ENCODE data around the gene MMP24. TPM values are rescaled to one million over a fixed set of nuclear protein-coding genes. Genes with fewer than 3 reads are reported as not detected.

Gene MMP24
- total and polyA plus RNA-seq, 2 of the 13 experiments (the other 11 are each of a cell fraction or from before 2014, with no cell fraction given) = 0.29 to 0.35 TPM

GRCh38 chr20:35226884-35227681, 593 bp downstream of the MMP24 start:
- no peak overlapping the region for H2AFZ ChIP-seq (ENCODE audit: low read length)
- peak; percentile 35 for DNase-seq (ENCODE audit: low spot score)
- no TSS peak for BruUV-seq (replicated peaks)
- ChIA-PET POLR2A (interaction anchor here (0.6 kb wide), 1 partner anchor 57 kb away, joined by 3 read pairs; the partner anchor contains the start of gene EIF6), CTCF (ENCODE audit: low intra/inter-chr PET ratio, low total read pairs) (interaction anchor here (1.3 kb wide), 1 partner anchor 83 kb away, joined by 3 read pairs; no protein-coding TSS in a partner anchor)
- H3K9me3 ChIP-seq (ENCODE audit: low read length) = no peaks in the 10 kb centered on the region
- intact Hi-C loops (cut with micrococcal nuclease; ENCODE audit: unreplicated experiment) (no loop called here), in situ Hi-C loops (cut with HindIII; ENCODE audit: extremely low pct_ligation_motif_present, low pct_unique_long_range_greater_than_20kb) (no loop called here)
- H3K36me3 ChIP-seq (replicated peaks in 1 of 2; ENCODE audit: control insufficient read depth in 1 of 2, insufficient read depth in 2 of 2, low read length in 2 of 2) = no peaks in the 10 kb centered on the region
- H3K4me1 ChIP-seq (ENCODE audit: insufficient read depth, low read length) = peaks cover 11% of the 10 kb centered on the region
- peaks cover 12 to 46% of the 10 kb centered on the region in 2 experiments for H3K27me3 ChIP-seq (ENCODE audit: control insufficient read depth in 1 of 2, insufficient read depth in 2 of 2, low read length in 2 of 2)
- no peak overlapping the region for H3K9ac ChIP-seq (ENCODE audit: insufficient read depth, low read depth, low read length)
- FAIRE-seq = peak; percentile 66
- H3K4me3 ChIP-seq (replicated peaks in 1 of 3; ENCODE audit: insufficient read depth in 1 of 3, low read depth in 2 of 3, low read length in 3 of 3) = peak overlapping the region in 2 of 3 experiments; percentile 13 to 45; a peak in 2 of 6 replicates
- WGBS (ENCODE audit: low lambda C conversion rate) = 8% methylated on average over 48 of the region's 74 CpGs
- peaks cover 2% of the 10 kb centered on the region; the same call in 1 of the 2 replicates for H4K20me1 ChIP-seq (ENCODE audit: insufficient read depth, low read length)
- peak overlapping the region; percentile 48 for H3K4me2 ChIP-seq (ENCODE audit: low read depth, low read length)
- no peak overlapping the region for H3K27ac ChIP-seq (ENCODE audit: extremely low read length, insufficient read depth, low read length)
- no peaks in the 10 kb centered on the region for H3K79me2 ChIP-seq (ENCODE audit: insufficient read depth, low read length)
- peak; percentile 93 for ATAC-seq
- TF ChIP-seq NCOA2 (CRISPR knock-in tag; IDR thresholded peaks at IDR 0.05) (peak; percentile 77), FOXJ3 (CRISPR knock-in tag; IDR thresholded peaks at IDR 0.05; ENCODE audit: borderline replicate concordance) (no peak), ZNF484 (CRISPR knock-in tag; IDR thresholded peaks at IDR 0.05; ENCODE audit: borderline replicate concordance, low read depth) (no peak), KAT8 (CRISPR knock-in tag; IDR thresholded peaks at IDR 0.05) (peak; percentile 74; the same call in 1 of the 2 replicates), FOXC1 (CRISPR knock-in tag; IDR thresholded peaks at IDR 0.05; ENCODE audit: borderline replicate concordance) (peak; percentile 93), FOXA1 (IDR thresholded peaks at IDR 0.05) (no peak), FOXA1 (CRISPR knock-in tag; IDR thresholded peaks at IDR 0.05) (no peak), SMAD1 (CRISPR knock-in tag; IDR thresholded peaks at IDR 0.05; ENCODE audit: borderline replicate concordance, low read depth) (no peak), MAX (IDR thresholded peaks at IDR 0.05) (peak; percentile 97), TP53 (CRISPR knock-in tag; conservative IDR thresholded peaks at IDR 0.05) (peak; percentile 88; the same call in 1 of the 2 replicates), ZBTB43 (CRISPR knock-in tag; conservative IDR thresholded peaks at IDR 0.05) (peak; percentile 97), CREM (IDR thresholded peaks at IDR 0.05) (no peak), CREM (CRISPR knock-in tag; IDR thresholded peaks at IDR 0.05) (no peak)
- TF ChIP-seq, protein P1, sequence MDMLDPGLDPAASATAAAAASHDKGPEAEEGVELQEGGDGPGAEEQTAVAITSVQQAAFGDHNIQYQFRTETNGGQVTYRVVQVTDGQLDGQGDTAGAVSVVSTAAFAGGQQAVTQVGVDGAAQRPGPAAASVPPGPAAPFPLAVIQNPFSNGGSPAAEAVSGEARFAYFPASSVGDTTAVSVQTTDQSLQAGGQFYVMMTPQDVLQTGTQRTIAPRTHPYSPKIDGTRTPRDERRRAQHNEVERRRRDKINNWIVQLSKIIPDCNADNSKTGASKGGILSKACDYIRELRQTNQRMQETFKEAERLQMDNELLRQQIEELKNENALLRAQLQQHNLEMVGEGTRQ (IDR thresholded peaks at IDR 0.05; ENCODE audit: low read depth, low read length) = no peak
- TF ChIP-seq, protein P1 (CRISPR knock-in tag; IDR thresholded peaks at IDR 0.05; ENCODE audit: borderline replicate concordance) = no peak
- TF ChIP-seq, protein P2, sequence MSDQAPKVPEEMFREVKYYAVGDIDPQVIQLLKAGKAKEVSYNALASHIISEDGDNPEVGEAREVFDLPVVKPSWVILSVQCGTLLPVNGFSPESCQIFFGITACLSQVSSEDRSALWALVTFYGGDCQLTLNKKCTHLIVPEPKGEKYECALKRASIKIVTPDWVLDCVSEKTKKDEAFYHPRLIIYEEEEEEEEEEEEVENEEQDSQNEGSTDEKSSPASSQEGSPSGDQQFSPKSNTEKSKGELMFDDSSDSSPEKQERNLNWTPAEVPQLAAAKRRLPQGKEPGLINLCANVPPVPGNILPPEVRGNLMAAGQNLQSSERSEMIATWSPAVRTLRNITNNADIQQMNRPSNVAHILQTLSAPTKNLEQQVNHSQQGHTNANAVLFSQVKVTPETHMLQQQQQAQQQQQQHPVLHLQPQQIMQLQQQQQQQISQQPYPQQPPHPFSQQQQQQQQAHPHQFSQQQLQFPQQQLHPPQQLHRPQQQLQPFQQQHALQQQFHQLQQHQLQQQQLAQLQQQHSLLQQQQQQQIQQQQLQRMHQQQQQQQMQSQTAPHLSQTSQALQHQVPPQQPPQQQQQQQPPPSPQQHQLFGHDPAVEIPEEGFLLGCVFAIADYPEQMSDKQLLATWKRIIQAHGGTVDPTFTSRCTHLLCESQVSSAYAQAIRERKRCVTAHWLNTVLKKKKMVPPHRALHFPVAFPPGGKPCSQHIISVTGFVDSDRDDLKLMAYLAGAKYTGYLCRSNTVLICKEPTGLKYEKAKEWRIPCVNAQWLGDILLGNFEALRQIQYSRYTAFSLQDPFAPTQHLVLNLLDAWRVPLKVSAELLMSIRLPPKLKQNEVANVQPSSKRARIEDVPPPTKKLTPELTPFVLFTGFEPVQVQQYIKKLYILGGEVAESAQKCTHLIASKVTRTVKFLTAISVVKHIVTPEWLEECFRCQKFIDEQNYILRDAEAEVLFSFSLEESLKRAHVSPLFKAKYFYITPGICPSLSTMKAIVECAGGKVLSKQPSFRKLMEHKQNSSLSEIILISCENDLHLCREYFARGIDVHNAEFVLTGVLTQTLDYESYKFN (CRISPR knock-in tag; conservative IDR thresholded peaks at IDR 0.05) = peak; percentile 33; the same call in 1 of the 2 replicates

Measured in HepG2 (cell line).